Common myeloid progenitor, CD34-positive (primary cell): Measurements from ENCODE around the gene FSD1L.
A peak's percentile ranks its signal among the peaks of the same experiment; 100 is the strongest.

Experiments
- CTCF ChIA-PET: fragments of 350-600 bp; sonication (Branson Sonifier 250); formaldehyde crosslinking; loops from one replicate; lab custom pipeline; 2021; ENCODE audit warnings: antibody characterized with exemption; lab: Charles Lee
- POLR2A ChIA-PET: fragments of 350-600 bp; sonication (Branson Sonifier 250); formaldehyde crosslinking; loops from one replicate; lab custom pipeline; 2021; ENCODE audit warnings: antibody characterized with exemption; lab: Charles Lee
- DNase-seq, 3 donors: peaks; one replicate each; pipeline versions ENCODE4 v3.0.0 to v3.0.0-alpha.2; 2013
- H3K27ac ChIP-seq, 2 experiments: 1 replicate in 1 of 2; 2 replicates in 1 of 2; pipeline ENCODE4 v1.7.0; 2013; ENCODE audit warnings: inconsistent platforms in 2 of 2, low read length in 2 of 2, mild to moderate bottlenecking in 2 of 2, low read depth in 1 of 2, moderate library complexity in 1 of 2; ENCODE audit not compliant: severe bottlenecking in 2 of 2, insufficient read depth in 1 of 2, poor library complexity in 1 of 2
- H3K27me3 ChIP-seq, 5 experiments: replicated peaks in 2 of 5; 1 replicate in 3 of 5; 2 replicates in 2 of 5; pipeline versions ENCODE4 v1.6.1 to v1.7.0; 2013; ENCODE audit warnings: low read length in 4 of 5, mild to moderate bottlenecking in 2 of 5, moderate library complexity in 2 of 5, inconsistent platforms in 1 of 5; ENCODE audit not compliant: insufficient read depth in 5 of 5, control insufficient read depth in 4 of 5
- H3K36me3 ChIP-seq, 4 experiments: 1 replicate in 2 of 4; 2 replicates in 2 of 4; pipeline versions ENCODE4 v1.6.1 to v1.7.0; 2013; ENCODE audit warnings: low read length in 3 of 4, control low read depth in 1 of 4, mild to moderate bottlenecking in 1 of 4; ENCODE audit not compliant: control insufficient read depth in 4 of 4, insufficient read depth in 4 of 4
- H3K4me1 ChIP-seq, 4 experiments: 1 replicate in 3 of 4; 2 replicates in 1 of 4; pipeline versions ENCODE4 v1.6.1 to v1.7.1; 2013; ENCODE audit warnings: low read length in 3 of 4, mild to moderate bottlenecking in 3 of 4, control low read depth in 1 of 4, inconsistent platforms in 1 of 4, moderate library complexity in 1 of 4; ENCODE audit not compliant: control insufficient read depth in 4 of 4, insufficient read depth in 4 of 4; ENCODE audit errors: control extremely low read depth in 1 of 4
- H3K4me3 ChIP-seq, 7 experiments: 1 replicate in 4 of 7; 2 replicates in 3 of 7; pipeline versions ENCODE4 v1.5.1 to v1.7.0; 2013; ENCODE audit warnings: mild to moderate bottlenecking in 7 of 7, low read length in 6 of 7, moderate library complexity in 6 of 7, inconsistent platforms in 2 of 7, low read depth in 2 of 7, control low read depth in 1 of 7; ENCODE audit not compliant: insufficient read depth in 4 of 7, control insufficient read depth in 1 of 7; ENCODE audit errors: extremely low read depth in 1 of 7
- H3K9me3 ChIP-seq, 5 experiments: 1 replicate in 4 of 5; 2 replicates in 1 of 5; pipeline versions ENCODE4 v1.6.1 to v1.7.1; 2013; ENCODE audit warnings: low read length in 4 of 5, mild to moderate bottlenecking in 2 of 5, inconsistent platforms in 1 of 5, low read depth in 1 of 5, moderate library complexity in 1 of 5; ENCODE audit not compliant: control insufficient read depth in 4 of 5, insufficient read depth in 2 of 5; ENCODE audit errors: control extremely low read depth in 1 of 5
- WGBS: methylation state at CpG from one replicate; pipeline ENCODE4 v1.1.5; 2013; ENCODE audit not compliant: insufficient coverage; 5-methylcytosine and 5-hydroxymethylcytosine counted together

Gene FSD1L

GRCh38 chr9:105413525-105413924 lies 34.3 kb upstream of the FSD1L start:
- DNase-seq: no peak
- no CpG with 5 or more reads among the region's 2 CpGs for WGBS
- Histone ChIP-seq H3K4me3 (no peak overlapping the region), H3K36me3 (no peaks in the 10 kb centered on the region), H3K27ac (no peak overlapping the region), H3K9me3 (peaks cover 0 to 10% (median 4%) of the 10 kb centered on the region in 5 experiments), H3K27me3 (no peaks in the 10 kb centered on the region), H3K4me1 (peaks cover 0 to 3% (median 1%) of the 10 kb centered on the region in 4 experiments)
- ChIA-PET CTCF (interaction anchor here (0.9 to 10.3 kb wide), 5 partner anchors 15 to 605 kb away, joined by 3 to 110 read pairs (median 5); no protein-coding TSS in a partner anchor), POLR2A (interaction anchor here (0.6 kb wide), 1 partner anchor 513 kb away, joined by 5 read pairs; no protein-coding TSS in a partner anchor)

DNA sequence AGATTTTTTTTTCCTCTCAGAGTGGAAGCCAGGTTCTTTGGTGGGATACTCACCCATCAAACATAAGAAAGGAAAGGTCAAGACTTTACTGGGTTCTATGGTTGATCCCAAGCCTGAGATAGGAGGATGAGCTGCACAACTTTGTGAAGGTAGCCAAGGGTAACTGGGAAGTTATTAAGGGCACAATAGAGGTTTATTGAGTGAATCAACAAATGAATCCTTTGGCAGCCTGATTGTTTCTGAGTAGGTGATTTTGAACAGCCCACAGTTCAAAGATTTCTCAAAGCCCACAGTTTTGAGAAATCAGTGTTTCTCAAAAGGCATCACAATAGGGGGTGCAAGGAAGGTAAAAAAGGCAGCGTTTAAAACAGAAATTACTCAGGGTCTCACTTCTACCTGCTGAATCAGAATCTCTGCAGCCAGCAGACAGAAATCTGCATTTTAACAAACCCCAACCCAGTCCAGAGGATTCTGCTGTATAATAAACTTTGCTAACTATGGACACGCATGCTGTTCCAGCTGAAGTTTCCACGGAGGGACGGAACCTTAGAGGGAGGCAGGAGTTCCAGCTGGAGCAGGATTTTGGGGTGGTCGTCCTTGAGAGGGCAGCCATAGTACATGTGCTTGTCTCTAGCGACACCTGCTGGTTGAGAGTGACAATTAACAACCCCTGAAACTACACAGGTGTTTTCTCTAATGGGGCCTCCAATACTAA lies 32.7 kb upstream of the FSD1L start:
- ChIA-PET POLR2A (no interaction called here), CTCF (interaction anchor here (0.6 to 10.3 kb wide), 21 partner anchors 10 to 634 kb away, joined by 3 to 110 read pairs (median 3); partner anchors contain the start of gene ABCA1)
- 10% methylated on average over 4 of the region's 6 CpGs for WGBS
- Histone ChIP-seq H3K4me1 (peaks cover 0 to 3% (median 1%) of the 10 kb centered on the region in 4 experiments), H3K9me3 (peaks cover 0 to 6% (median 0%) of the 10 kb centered on the region in 5 experiments), H3K27me3 (no peaks in the 10 kb centered on the region), H3K4me3 (no peak overlapping the region), H3K36me3 (no peaks in the 10 kb centered on the region), H3K27ac (no peak overlapping the region)
- DNase-seq: peak; percentile 65 to 80 (median 68)

DNA sequence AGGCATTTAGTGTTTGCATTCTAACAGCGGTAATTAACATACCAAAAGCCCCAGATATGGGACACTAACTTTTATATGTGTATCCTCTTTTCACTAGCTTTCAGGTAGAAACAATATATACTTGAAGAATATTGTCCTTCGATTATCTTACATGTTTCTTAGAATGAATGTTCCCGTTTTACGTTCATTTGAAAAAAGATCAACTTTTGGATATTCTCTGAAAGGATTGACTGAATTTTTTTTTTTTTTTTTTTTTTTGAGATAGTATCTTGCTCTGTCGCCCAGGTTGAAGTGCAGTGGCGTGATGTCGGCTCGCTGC lies 32.2 kb upstream of the FSD1L start:
- H3K36me3 ChIP-seq: no peaks in the 10 kb centered on the region
- 95% methylated on average over 4 of the region's 8 CpGs for WGBS

DNA sequence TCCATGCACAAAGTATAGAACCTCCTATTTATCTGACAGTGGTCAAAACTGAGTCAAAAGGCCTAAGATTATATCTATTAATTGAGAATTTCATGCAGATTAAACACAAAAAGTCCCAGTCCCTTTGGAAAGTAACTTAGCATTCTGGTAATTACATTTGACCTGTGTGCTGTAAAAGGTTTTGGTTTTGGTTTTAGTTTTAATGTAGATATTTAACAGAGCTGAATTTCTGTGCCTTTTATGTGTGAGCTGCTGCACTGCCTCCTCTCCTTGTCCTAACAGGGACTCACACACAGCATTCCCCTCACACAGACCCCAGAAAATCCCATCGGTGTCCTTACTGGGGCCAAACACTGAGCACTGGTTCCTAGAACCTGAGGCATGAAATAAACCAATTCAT lies 31.0 kb upstream of the FSD1L start:
- Histone ChIP-seq H3K4me1 (peaks cover 0 to 3% (median 1%) of the 10 kb centered on the region in 4 experiments), H3K27me3 (no peaks in the 10 kb centered on the region), H3K27ac (no peak overlapping the region), H3K4me3 (no peak overlapping the region), H3K36me3 (no peaks in the 10 kb centered on the region), H3K9me3 (no peaks in the 10 kb centered on the region)
- WGBS: no CpG with 5 or more reads among the region's 1 CpG
- POLR2A ChIA-PET: no interaction called here
- DNase-seq: no peak
- CTCF ChIA-PET: interaction anchor here (1.3 to 10.3 kb wide), 5 partner anchors 14 to 608 kb away, joined by 3 to 110 read pairs (median 4); no protein-coding TSS in a partner anchor

More for the DNA sequence above, 32.2 kb upstream of the FSD1L start:
- POLR2A ChIA-PET: no interaction called here
- CTCF ChIA-PET: interaction anchor here (0.6 to 10.3 kb wide), 24 partner anchors 10 to 635 kb away, joined by 3 to 110 read pairs (median 3); partner anchors contain the start of gene ABCA1
- DNase-seq: no peak
- Histone ChIP-seq H3K27me3 (no peaks in the 10 kb centered on the region), H3K4me1 (peaks cover 0 to 3% (median 1%) of the 10 kb centered on the region in 4 experiments), H3K4me3 (no peak overlapping the region), H3K27ac (no peak overlapping the region), H3K9me3 (peaks cover 0 to 6% (median 0%) of the 10 kb centered on the region in 5 experiments)

DNA sequence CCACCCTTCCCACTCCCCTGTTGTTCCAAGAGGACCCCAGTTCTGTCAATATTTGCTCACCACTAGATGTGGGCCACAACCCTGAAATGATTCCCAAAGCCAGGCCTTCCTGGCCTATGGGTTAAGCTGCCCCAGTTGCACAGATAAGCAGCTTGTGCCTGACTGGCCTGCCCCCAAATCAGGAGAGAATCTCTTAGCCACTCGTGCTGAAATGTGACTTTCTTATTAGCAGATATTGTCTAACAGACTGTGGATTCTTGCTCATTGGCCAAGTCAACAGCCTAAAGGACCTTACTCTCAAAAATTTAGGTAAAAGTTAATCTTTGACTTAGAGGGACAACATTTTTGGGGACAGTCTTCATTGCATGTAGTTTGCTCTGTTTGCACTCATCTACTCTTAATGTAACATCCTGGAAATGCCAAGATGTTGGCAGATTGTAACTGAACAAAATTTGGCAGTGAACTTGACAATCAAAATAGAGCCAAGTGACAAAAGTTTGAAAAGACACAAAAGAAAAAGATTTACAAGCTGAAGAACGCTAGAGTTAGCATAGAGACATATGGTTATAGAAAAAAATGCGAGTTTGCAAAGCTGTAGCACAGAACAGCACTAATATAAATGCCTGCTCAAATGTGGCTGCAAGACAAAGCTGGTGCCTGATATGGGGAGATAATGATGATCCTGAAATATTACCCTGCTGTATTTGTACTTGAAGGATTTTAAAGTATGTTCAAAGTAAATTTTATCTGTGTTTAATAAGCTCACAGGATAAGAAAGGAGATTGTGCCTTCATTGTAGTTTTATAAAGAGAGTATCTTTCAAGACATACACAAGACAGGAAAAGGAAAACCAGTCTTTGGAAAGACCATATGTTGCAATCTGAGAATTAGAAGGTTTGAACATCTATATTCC lies 29.0 kb upstream of the FSD1L start:
- DNase-seq: no peak
- H3K4me1 ChIP-seq: peaks cover 0 to 3% (median 1%) of the 10 kb centered on the region in 4 experiments
- no peak overlapping the region for H3K27ac ChIP-seq
- no peaks in the 10 kb centered on the region for H3K9me3 ChIP-seq
- H3K27me3 ChIP-seq: no peaks in the 10 kb centered on the region
- no peaks in the 10 kb centered on the region for H3K36me3 ChIP-seq
- ChIA-PET POLR2A (interaction anchor here (0.6 kb wide), 1 partner anchor 290 kb away, joined by 3 read pairs; no protein-coding TSS in a partner anchor), CTCF (interaction anchor here (0.8 to 10.3 kb wide), 4 partner anchors 9 to 260 kb away, joined by 3 to 110 read pairs (median 3); no protein-coding TSS in a partner anchor)
- H3K4me3 ChIP-seq: no peak overlapping the region
- WGBS: 86% methylated on average over 2 of the region's 3 CpGs

GRCh38 chr9:105419816-105420597 lies 27.8 kb upstream of the FSD1L start:
- H3K27me3 ChIP-seq: no peaks in the 10 kb centered on the region
- no peak overlapping the region for H3K27ac ChIP-seq
- peaks cover 0 to 3% (median 1%) of the 10 kb centered on the region in 4 experiments for H3K4me1 ChIP-seq
- no peak overlapping the region for H3K4me3 ChIP-seq
- DNase-seq: no peak
- WGBS: 100% methylated on average over 3 of the region's 10 CpGs
- ChIA-PET CTCF (interaction anchor here (10.3 kb wide), 1 partner anchor 261 kb away, joined by 110 read pairs; no protein-coding TSS in a partner anchor), POLR2A (no interaction called here)
- no peaks in the 10 kb centered on the region for H3K9me3 ChIP-seq
- no peaks in the 10 kb centered on the region for H3K36me3 ChIP-seq
